NCI-H2196 treated with DMSO at 0.1 percent for 48 hours (cell line): Measurements from ENCODE around the gene ASPM.
"Not testable (repeated sequence)": the region's sequence is repeated elsewhere in the genome, so short reads cannot be mapped to it uniquely, and the experiment has no call there.

ENCODE experiments used
- DNase-seq: peaks from one replicate; lab custom pipeline; 2025; ENCODE audit not compliant: unreplicated experiment; lab: John Stamatoyannopoulos, UW

Gene ASPM

DNA sequence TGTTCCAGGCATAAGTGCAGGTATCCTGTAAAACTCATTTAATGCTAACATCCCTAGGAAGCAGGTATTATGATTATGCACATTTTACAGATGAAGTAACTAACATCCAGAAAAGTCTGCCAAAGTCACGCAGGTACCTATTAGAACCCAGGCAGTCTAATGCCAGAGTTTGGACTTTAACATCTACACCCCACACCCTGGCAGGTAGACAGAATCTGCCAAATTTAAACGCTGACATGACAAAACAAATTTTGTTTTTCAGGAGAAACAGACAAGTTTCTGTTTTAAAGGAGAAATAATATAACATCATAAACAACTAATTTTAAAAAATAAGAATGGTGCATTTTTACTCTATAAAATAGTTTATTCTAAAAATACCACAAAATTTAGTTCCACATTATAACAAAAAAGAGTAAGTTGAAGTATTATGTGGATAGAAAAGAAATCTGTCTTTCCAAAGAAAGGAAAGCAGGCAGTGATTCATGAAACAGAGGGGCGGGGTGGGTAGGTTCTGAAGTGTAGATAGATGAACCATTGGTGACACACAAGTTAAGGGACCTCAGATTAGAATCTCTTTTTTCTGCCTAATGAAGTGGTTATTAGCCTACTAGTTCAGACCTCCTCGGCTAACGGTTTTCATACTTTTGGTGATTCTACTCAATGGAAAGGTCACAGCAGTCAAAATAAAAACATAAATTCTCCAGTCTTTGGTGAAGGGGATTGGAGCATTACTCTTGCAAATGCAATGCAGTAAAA lies 1.7 kb downstream of the ASPM start:
- DNase-seq = no peak

DNA sequence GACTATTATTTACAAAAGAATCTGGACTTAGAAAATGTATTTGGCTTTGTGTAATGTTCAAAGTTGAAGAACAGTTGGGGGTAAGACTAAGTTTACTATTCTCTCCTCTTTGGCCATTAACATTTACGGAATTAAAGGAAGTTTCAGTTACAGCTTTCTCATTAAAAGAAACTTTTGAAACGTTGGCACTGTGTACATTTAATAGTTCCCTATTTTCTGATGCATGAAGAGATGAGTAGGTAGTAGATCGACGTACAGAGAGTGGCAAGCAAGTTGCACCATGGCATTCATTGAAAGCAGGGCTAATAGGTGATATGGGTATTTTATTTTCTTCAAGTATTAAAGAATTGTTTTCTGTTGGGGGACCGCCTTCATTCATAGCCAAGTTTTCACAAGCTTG lies 3.2 kb downstream of the ASPM start:
- no peak for DNase-seq

DNA sequence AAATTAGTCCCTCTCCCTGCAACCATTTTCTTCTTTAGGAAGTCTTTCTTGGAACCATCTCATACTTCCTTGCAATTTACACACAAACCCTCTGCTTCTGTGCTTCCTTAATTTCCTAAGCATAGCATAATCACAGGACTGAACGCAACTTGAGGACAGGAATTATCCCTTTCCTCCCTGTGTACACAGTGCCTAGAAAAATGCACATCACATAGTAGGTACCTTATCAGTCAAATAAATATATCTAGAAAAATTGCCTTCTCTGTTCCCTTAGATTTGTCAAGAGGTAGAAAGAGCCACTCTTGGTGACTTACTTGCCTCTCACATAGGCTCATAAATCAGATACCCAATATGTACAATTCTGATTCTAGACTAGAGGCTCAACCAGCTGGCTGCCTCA lies 4.9 kb downstream of the ASPM start:
- no peak for DNase-seq

DNA sequence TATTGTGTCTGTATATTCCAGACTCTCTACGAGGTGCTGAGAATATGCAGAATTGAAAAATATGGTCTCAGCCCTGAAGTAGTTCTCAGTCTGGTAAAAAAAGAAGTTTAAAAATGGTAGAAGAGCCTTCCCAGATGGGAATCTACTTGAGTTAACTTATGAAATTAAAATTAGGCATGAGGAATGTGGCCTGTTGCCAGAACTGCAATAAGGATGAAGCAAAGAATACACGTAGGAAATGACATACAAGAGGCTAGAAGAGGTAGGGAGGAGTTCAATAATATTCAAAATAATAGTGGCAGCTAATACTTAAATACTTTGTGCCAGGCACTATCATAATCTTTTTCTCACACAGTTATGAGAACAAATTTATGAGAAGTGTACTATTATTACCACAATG lies 6.3 kb downstream of the ASPM start:
- DNase-seq = no peak

DNA sequence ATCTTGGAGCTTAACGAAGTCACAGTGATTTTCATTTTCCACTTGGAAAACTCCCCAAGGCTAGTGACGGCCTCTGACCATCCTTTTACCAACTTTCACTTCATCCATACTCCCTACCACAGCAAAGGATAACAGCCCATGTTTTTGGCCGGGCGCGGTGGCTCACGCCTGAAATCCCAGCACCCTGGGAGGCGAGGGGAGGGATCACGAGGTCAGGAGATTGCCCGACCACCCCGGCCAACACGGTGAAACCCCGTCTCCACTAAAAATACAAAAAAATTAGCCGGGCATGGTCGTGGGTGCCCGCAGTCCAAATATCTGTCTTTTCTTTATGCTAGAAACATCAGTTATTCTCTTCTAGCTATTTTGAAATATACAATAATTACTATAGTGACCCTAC lies 7.3 kb downstream of the ASPM start:
- no peak for DNase-seq

DNA sequence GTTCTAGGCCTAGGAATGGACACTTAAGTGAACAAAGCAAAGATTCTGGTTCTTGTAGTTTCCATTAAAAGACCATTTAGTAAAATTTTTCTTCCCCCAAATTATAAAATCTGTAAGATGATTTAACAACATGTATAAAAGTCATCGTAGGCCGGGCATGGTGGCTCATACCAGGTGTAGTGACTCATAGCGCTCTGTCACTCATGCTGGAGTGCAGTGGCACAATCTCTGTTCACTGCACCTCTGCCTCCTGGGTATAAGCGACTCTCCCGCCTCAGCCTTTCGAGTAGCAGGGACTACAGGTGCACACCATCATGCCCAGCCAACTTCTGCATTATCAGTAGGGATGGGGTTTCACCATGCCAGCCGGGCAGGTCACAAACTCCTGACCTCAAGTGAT lies 9.1 kb downstream of the ASPM start:
- no peak for DNase-seq

DNA sequence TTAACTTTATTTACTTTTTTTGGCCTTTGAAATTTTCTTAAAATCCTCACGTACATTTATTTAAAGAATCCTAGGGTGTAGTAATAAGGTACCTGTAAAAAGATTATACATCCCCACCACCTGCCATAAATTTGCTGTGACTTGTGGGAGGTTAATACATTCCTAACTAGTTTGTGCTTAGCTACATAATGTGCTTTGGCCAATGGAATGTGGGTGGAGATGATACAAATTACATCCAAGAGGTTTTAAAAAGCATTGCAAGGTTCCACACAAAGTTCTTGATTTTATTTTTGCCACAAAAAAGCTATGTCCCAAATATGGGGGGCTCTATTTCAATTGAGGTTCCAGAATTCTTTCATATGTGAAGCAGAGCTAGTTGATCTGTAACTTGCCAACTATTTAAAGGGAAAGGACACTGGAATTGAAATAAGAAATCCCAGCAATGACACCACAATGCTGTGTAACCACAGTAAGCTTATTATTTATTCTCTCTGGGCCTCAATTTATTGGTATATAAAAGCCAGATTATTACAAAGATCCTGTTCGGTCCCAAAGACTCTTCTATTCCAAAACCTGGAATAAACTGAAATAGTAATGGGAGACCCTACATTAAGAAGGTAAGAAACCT lies 15.7 kb downstream of the ASPM start:
- DNase-seq = no peak

DNA sequence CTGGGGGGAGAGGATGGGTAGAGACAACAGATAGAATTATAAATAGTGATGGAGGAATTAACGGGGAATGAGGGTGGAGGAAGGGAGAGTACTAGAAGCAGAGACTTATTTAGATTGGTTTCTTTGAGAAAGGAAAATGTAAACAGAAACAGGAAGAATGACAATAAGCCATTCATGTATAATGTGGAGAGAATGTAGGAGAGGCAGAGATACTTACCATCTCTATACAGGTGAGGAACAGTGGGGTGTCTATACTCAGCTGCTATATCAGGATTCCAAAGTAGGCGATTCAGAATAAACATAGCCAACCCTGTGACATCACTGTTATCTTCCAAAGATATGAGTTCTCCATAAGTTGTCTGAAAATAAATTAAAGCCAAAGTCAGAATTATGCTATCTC lies 16.8 kb downstream of the ASPM start:
- no peak for DNase-seq

DNA sequence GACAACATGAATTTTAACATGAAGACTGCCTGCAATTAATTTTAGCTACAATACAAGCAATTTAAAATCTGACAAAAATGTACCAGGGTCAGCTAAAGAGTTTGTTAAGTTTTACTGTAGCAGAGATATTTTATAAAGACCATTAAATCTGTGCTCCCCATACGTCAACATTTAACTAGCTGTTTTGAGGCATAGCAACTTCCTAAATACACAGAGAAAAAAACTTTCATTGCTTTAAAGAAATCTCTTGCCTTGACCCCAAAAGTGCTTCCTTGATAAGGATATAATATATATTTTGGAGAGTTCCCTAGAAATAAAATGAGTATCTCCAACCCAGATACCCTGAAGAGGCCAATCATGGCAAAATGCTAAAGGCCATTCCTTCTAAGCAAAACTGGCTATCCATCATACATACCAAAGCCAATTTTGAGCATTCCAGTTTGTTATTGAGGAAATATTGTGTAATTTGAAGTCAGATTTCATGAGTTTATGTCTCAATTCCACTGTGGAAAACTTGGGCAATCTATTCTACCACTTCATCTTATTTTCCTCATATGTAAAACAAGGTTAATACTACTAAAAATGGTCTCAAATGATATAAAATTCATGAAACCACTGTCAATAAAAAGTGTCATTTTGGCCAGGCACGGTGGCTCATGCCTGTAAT lies 19.1 kb downstream of the ASPM start:
- no peak for DNase-seq

DNA sequence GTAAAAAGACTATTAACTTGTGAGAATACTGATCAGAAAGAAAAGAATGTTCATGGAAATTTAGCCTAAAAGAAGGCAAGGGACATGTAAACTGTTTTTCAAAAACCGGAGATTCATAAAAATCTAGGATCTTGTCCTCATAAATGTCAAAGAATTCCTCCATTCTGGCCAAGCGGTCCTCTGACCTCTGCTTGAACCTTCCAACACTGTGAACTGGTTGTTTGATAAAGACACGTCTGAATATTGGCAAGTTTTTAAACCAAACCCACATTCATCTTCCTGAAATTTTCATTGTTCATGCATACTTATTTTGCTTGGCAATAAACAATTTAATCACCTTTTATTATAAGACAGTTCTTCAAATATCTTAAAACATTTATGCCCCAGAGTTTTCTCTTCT lies 19.8 kb downstream of the ASPM start:
- DNase-seq = no peak

DNA sequence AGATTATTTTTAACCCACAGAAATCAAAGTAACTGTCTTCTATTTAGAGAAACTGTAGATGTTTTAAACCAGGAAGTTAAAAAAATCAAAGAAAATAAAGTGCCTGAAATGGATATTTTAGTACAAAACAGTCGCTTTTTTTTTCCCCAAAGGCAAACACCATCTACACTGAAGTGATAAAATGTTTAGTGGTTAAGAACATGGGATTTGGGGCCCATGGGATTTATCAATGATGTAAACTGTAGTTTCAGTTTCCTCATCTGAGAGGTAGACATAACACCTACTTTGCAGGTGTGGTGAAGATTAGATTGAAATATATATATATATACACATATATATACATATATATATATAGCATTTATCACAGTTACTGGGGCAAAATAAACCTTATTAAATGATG lies 22.1 kb downstream of the ASPM start:
- DNase-seq = no peak

DNA sequence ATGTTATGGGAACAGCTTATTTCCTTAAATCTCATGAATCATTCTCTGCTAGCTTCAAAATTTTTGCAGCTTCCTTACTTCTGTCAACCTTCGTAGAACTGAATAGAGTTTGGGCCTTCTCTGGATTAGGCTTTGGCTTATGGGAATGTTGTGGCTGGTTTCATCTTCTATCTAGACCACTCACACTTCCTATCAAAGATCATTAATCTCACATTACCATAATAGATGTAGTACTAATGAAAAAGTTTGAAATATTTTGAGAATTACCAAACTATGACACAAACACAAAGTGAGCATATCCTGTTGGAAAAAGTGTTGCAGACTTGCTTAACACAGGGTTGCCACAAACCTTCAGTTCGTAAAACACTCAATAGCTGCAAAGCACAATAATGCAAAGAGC lies 30.3 kb downstream of the ASPM start:
- no peak for DNase-seq

DNA sequence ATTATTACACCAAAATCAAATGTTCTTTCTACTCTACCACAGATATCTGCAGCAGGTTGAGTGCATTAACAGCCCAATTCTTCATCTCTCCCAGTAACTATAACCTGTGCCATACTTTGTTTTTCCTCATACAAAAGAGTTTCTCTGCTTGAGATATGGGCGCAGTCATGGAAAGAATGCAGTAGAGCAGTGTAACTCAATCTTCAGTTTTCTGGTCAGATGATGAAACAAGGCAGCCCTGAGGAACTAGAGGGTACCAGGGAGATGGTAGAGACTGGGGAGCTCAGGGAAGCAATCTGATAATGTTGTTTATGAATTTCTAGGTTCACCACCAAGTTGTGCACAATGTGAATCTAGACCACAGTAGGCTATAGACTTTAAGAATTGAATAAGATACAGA lies 39.6 kb downstream of the ASPM start:
- DNase-seq = no peak

DNA sequence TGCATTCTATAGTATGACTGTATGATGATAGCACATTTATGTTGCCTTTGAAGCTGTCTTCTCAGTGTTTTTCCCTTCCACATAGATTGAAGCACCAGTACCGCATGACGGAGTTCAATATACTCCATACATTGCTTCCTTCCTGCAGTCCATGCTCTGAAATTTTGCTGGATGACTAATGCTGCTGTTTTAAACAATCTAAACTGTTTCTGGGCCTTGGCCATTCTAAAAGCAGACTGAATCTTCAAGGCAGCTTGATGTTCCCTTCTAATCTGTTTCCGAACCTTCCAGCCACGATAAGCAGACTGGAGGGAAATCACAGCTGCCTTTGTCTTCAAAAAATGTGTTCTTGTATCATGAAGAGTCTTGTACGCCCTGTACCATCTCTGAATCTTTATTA lies 43.2 kb downstream of the ASPM start:
- no peak for DNase-seq

DNA sequence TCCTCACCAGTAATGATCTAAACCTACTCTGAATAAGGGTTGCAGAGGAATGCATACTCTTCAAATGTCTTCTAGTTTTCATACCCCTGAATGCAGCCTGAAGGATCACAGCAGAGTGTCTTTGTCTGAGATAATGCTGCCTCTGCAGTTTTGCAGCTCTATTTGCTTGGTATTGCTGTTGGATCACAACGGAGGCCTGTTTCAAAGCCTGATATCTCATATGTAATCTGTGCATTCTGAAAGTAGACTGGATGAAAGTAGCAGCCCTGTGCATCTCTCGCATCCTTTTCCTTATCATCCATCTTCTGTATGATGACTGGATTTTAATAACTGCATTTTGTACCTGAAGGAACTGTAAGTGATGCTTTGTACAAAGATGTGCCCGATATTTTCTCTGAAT lies 44.5 kb downstream of the ASPM start:
- DNase-seq = no peak

DNA sequence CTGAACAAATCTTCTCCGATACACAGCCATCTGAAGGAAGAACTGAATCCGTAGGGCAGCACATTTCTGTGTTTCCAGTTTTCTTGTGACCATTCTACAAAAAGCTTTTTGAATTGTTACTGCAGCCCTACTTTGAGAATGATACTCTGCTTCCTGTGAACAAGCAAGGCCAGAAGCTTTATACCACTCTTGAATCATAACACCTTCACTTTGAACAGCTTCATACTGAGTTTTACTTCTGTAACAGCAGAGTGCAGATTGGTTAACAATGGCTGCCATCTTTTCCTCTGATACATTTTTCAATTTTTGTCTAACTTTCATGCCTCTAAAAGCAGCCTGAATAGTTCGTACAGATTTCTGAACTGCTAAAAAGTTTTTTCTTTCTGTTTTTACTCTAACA lies 45.8 kb downstream of the ASPM start:
- DNase-seq = no peak

DNA sequence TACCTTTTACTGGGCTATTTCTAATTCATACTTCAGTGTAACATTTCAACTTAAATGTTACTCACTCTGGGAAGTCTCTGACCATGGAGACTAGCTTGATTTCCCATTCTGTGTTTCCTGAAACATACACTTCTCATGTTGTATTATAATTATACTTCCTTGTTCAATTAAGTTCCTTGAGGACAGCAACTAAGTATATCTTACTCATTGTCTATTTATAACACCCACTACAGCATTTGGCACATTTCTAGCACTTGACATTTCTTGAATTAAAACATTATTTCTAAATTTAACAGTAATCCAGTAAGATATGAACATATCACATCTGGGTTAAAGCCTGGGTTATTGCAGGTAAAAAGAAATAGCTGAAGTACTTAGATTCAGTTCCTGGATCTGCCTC lies 47.0 kb downstream of the ASPM start:
- no peak for DNase-seq

DNA sequence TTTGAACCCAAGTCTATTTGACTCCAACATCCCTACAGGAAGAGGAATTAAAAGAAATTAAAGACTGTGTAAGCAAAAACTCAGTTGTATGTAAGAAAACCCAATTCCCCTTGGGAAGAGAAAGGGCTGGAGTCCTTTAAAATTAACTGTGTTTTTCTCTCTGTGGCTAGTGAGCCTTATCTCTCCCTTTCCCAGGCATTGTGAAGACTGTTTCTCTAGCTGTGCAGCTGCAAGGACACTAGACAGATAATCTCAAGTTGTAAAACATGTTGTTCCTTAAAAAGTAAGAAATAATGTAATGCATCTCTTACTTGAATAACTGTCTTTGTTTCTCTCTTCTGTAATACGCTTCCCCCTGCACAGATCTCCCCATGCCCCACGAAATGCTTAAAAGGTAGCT lies 49.5 kb downstream of the ASPM start:
- not testable (repeated sequence) for DNase-seq

DNA sequence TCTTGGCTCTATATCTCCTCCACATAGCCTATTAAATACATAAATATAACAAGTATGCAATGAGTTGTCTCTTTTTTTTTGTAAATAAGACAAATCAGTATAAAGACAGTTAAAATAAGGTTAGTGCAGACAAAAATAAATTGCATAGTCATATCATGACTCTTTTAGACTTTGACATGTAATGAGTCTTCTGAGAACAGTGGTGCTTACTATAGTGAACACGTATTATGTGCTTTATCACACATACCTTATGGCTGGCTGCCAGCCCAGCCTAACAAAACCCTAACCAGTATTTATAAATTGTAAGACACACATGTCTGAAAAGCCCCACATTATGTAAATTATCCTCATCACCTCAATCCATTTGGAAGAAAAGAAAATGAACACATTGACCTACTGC lies 50.3 kb downstream of the ASPM start:
- DNase-seq = no peak

DNA sequence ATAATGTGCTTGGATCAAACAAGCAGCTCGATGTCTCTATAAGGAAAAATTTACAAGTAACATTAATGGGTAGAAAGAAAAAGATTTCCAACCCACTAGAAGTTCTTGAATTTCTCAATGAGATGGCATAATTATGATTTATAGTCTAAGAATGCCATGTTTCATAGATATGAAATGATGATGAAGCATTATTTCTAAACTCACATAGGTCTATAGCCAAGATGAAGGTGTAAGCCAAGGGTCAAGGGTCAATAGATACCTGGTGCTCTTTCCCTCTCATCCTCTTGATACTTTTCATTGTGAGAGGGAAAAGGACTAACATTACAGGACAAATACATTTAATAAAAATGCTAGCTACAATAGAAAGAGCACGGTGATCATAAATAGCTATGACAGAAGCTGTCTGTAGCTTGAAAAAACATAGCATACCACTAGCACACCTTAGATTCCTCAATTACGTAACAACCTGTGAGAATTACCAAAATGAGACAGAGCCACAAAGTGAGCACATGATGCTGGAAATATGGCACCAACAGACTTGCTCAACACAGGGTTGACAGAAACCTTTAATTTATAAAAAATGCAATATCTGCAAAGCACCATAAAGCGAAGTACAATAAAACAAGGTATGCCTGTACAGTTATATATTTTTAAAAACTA lies 53.1 kb downstream of the ASPM start:
- no peak for DNase-seq

DNA sequence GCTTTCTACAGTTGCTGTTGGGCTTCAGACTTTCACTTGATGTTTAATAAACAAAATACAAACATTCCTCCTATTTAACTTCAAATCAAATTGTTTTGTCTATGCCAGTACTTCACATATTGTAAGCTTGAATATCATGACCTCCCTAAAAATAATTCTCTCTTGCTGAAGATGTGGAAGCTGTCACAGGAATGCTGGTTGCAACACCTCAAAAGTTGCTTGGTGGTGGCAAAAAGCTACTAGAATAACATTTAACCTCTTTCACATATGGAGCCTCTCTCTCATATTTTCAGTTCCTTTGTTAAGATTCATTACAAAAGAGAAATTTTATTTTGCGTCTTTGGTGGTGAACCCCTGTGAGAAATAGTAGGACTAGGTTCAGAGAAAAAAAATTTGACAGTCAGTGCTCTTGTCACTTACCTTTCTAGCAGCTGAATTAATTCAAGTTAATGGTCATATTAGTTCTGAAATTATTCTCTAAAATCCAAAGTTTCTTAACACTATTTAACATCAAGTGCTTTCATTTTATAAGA lies 53.9 kb downstream of the ASPM start:
- DNase-seq = no peak

DNA sequence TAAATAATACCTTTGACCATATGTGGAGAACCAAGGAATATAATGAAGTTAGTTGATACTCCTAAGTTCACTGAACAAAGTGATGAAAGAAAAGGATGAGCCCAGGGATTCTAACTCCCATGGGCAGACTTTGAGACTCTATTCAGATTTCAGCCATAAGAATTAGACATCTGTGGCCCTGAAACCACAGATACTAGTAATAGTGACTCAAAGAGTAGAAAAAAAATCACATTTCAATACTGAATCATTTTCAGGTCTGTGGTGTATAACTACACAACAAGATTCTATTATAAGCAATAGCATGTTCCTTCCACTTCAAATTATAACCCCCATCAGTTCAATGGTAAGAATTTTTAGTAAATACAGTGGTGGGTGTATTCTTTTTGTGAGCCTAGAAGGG lies 63.0 kb downstream of the ASPM start:
- DNase-seq = no peak
